Measurements from ENCODE around the gene ARHGAP1.

DNA sequence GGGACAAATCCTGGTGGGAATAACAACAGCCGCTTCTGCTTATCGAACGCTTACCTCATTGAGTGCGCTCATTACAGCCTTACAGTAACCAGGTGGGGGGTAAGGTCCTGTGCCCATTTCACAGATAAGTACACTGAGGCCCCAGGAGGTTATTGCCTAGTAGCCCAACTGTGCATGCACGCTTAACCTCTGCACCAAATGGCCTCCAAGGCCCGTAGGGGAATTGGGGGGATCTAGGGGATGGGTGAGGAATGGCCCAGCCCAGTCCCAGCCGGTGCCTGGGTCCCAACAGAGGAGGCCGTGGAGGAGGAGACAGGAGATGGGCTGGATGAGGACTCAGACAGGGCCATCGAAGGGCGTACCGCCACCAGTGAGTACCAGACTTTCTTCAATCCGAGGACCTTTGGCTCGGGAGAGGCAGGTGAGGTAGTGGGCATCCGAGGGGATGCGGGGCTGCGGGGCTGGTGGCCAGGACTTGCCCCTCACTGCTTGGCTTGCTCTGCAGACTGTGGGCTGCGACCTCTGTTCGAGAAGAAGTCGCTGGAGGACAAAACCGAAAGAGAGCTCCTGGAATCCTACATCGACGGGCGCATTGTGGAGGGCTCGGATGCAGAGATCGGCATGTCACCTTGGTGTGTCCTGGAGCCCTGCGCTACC, 25.9 kb upstream of the ARHGAP1 start:
- TF ChIP-seq, protein P1, sequence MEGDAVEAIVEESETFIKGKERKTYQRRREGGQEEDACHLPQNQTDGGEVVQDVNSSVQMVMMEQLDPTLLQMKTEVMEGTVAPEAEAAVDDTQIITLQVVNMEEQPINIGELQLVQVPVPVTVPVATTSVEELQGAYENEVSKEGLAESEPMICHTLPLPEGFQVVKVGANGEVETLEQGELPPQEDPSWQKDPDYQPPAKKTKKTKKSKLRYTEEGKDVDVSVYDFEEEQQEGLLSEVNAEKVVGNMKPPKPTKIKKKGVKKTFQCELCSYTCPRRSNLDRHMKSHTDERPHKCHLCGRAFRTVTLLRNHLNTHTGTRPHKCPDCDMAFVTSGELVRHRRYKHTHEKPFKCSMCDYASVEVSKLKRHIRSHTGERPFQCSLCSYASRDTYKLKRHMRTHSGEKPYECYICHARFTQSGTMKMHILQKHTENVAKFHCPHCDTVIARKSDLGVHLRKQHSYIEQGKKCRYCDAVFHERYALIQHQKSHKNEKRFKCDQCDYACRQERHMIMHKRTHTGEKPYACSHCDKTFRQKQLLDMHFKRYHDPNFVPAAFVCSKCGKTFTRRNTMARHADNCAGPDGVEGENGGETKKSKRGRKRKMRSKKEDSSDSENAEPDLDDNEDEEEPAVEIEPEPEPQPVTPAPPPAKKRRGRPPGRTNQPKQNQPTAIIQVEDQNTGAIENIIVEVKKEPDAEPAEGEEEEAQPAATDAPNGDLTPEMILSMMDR (IDR thresholded peaks at IDR 0.05 in 8 of 11, conservative IDR thresholded peaks at IDR 0.05 in 3 of 11): no peak
- TF ChIP-seq POLR2AphosphoS5 (IDR thresholded peaks at IDR 0.05): no peak

Data from spleen (tissue), 7 donors.